DOHH2 (cell line): ENCODE measurements around the gene DCST1.

Source experiments
- H3F3A ChIP-seq: fragments of 200-600 bp; sonication (generic), shearing (Covaris generic); 2 replicates; pipeline ENCODE4 v1.6.0; 2016; ENCODE audit warnings: antibody characterized with exemption, mild to moderate bottlenecking; ENCODE audit not compliant: control insufficient read depth, insufficient read depth
- H3K27ac ChIP-seq: fragments of 200-600 bp; sonication (generic); 2 replicates; pipeline ENCODE4 v1.5.1; 2014; ENCODE audit warnings: low read depth, mild to moderate bottlenecking, low read length, moderate library complexity
- H3K27me3 ChIP-seq: fragments of 200-600 bp; sonication (generic); 2 replicates; pipeline ENCODE4 v1.6.1; 2014; ENCODE audit warnings: mild to moderate bottlenecking, low read length, mixed read lengths; ENCODE audit not compliant: control insufficient read depth
- H3K36me3 ChIP-seq: fragments of 200-600 bp; sonication (generic); 2 replicates; pipeline ENCODE4 v1.6.1; 2014; ENCODE audit warnings: mild to moderate bottlenecking, low read length, moderate library complexity, mixed read lengths; ENCODE audit not compliant: control insufficient read depth
- H3K4me1 ChIP-seq: fragments of 200-600 bp; sonication (generic); 2 replicates; pipeline ENCODE4 v1.6.1; 2014; ENCODE audit warnings: mild to moderate bottlenecking, low read length, mixed read lengths; ENCODE audit not compliant: control insufficient read depth
- H3K4me2 ChIP-seq: fragments of 200-600 bp; sonication (generic); 2 replicates; pipeline ENCODE4 v1.6.0; 2014; ENCODE audit warnings: mild to moderate bottlenecking, low read length, moderate library complexity
- H3K4me3 ChIP-seq: fragments of 200-600 bp; sonication (generic); 2 replicates; pipeline ENCODE4 v1.5.1; 2014; ENCODE audit warnings: mild to moderate bottlenecking, low read length, mixed read lengths
- H3K79me2 ChIP-seq: fragments of 200-600 bp; sonication (generic); 2 replicates; pipeline ENCODE4 v1.6.1; 2014; ENCODE audit warnings: mild to moderate bottlenecking, low read length, mixed read lengths; ENCODE audit not compliant: control insufficient read depth
- H3K9me2 ChIP-seq: fragments of 200-600 bp; sonication (generic); replicated peaks from 2 replicates; pipeline ENCODE4 v1.6.1; 2014; ENCODE audit warnings: mild to moderate bottlenecking, low read length, mixed read lengths; ENCODE audit not compliant: control insufficient read depth
- H3K9me3 ChIP-seq: fragments of 200-600 bp; sonication (generic); 2 replicates; pipeline ENCODE4 v1.6.1; 2014; ENCODE audit warnings: antibody characterized with exemption, low read length, mixed read lengths; ENCODE audit not compliant: control insufficient read depth, insufficient read depth
- H4K20me1 ChIP-seq: fragments of 200-600 bp; sonication (generic); 2 replicates; pipeline ENCODE4 v1.6.0; 2014; ENCODE audit warnings: low read depth, mild to moderate bottlenecking, antibody characterized with exemption, low read length, moderate library complexity; ENCODE audit not compliant: control insufficient read depth, insufficient read depth
- CTCF ChIP-seq: fragments of 200-600 bp; sonication (generic); IDR thresholded peaks from one replicate; pipeline ENCODE4 v1.5.1; 2014; ENCODE audit warnings: antibody characterized with exemption, mild to moderate bottlenecking, low read depth, low read length; ENCODE audit not compliant: poor library complexity, severe bottlenecking
- EZH2phosphoT487 ChIP-seq: fragments of 200-600 bp; sonication (generic); IDR thresholded peaks from 2 replicates; pipeline ENCODE4 v1.6.1; 2017; ENCODE audit warnings: borderline replicate concordance, mild to moderate bottlenecking, antibody characterized with exemption, low read length, moderate library complexity, mixed read lengths

The DCST1 gene

DNA sequence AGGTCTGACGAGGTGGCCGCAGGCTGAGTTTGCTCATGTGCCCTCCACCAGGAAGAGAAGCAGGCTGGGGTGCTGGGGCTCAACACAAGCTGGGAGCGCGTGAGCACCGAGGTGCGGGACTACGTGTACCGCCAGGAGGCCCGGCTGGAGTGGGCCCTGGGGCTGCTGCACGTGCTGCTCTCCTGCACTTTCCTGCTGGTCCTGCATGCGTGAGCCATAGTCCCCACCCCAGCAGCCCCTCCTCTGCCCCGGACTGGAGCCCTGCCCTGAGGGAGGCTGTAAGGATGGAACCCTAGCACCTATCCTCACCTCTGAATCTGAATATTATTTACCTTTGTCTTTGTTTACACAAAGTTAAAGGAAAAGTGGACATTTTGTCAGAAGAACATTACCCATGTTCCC lies 9.7 kb downstream of the DCST1 start:
- no peak overlapping the region for H3K4me2 ChIP-seq
- H3K27ac ChIP-seq, result no peak overlapping the region
- H3K9me3 ChIP-seq, result no peaks in the 10 kb centered on the region
- H3F3A ChIP-seq, result no peaks in the 10 kb centered on the region
- no peak overlapping the region for H3K4me3 ChIP-seq
- H3K36me3 ChIP-seq, result no peaks in the 10 kb centered on the region
- TF ChIP-seq EZH2phosphoT487 (no peak), CTCF (no peak)
- H4K20me1 ChIP-seq, result no peaks in the 10 kb centered on the region
- no peaks in the 10 kb centered on the region for H3K79me2 ChIP-seq
- H3K27me3 ChIP-seq, result peaks cover 25% of the 10 kb centered on the region
- H3K9me2 ChIP-seq, result no peaks in the 10 kb centered on the region
- H3K4me1 ChIP-seq, result peaks cover 3% of the 10 kb centered on the region

DNA sequence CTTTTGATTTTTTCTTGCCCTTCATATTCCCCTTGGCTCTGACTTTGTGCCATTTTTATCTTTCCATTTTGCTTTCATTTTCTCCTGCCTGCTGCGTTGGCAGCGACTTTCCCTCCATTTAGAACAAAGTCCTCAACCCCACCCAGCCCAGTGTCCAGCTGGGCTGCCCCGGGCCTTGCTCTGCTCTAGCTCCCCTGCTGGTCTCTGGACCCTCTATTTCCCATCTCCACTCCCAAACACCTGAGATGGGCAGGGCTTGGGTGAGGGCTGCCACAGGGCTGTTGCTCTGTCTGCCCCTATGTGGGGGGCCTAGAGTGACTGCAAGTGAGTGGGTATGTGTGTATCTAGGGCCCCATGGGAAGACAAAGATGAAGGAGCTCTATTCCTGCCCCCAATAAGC lies 10.2 kb downstream of the DCST1 start:
- H3F3A ChIP-seq, result no peaks in the 10 kb centered on the region
- H4K20me1 ChIP-seq, result no peaks in the 10 kb centered on the region
- no peaks in the 10 kb centered on the region for H3K9me3 ChIP-seq
- no peaks in the 10 kb centered on the region for H3K36me3 ChIP-seq
- H3K4me2 ChIP-seq, result no peak overlapping the region
- H3K27ac ChIP-seq, result no peak overlapping the region
- H3K27me3 ChIP-seq, result peaks cover 20% of the 10 kb centered on the region
- H3K9me2 ChIP-seq, result no peaks in the 10 kb centered on the region
- H3K4me3 ChIP-seq, result no peak overlapping the region
- no peaks in the 10 kb centered on the region for H3K79me2 ChIP-seq
- TF ChIP-seq EZH2phosphoT487 (no peak), CTCF (no peak)
- H3K4me1 ChIP-seq, result peaks cover 3% of the 10 kb centered on the region

DNA sequence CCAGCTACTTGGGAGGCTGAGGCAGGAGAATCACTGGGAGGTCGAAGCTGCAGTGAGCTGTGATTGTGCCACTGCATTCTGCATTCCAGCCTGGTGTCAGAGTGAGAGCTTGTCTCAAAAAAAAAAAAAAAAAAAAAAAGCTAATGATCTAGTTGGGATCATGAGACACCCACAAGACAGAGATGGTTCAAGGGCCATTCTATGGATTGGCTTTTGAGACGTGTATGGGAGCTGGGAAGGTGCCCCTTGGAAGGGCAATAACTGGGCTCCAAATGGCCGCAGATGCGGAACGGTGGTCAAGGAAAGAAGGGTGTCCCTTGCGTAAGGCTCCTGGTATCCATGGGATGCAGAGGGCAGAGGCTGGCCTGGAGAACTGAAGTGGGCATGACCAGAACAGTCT lies 10.7 kb downstream of the DCST1 start:
- Histone ChIP-seq H3K27me3 (peaks cover 17% of the 10 kb centered on the region), H4K20me1 (no peaks in the 10 kb centered on the region), H3K4me3 (no peak overlapping the region), H3K9me2 (no peaks in the 10 kb centered on the region), H3K79me2 (no peaks in the 10 kb centered on the region), H3F3A (no peaks in the 10 kb centered on the region), H3K27ac (no peak overlapping the region), H3K4me2 (no peak overlapping the region), H3K4me1 (peaks cover 3% of the 10 kb centered on the region), H3K9me3 (no peaks in the 10 kb centered on the region), H3K36me3 (no peaks in the 10 kb centered on the region)
- TF ChIP-seq CTCF (no peak), EZH2phosphoT487 (no peak)
